B cell (primary cell): ENCODE results near the gene KRT75. TPM values are rescaled to one million over a fixed set of nuclear protein-coding genes. Genes with fewer than 3 reads are reported as not detected.

Source experiments
- ATAC-seq: fragments of 200-7000 bp; cut with Tn5 transposase; one replicate; pipeline ENCODE4 v1.10.0; 2021; ENCODE audit warnings: low read depth, mild to moderate bottlenecking, moderate number of reproducible peaks, moderate library complexity
- CTCF ChIA-PET: fragments of 350-600 bp; sonication (Branson Sonifier 250); formaldehyde crosslinking; loops from one replicate; lab custom pipeline; 2021; ENCODE audit warnings: antibody characterized with exemption, inconsistent platforms; lab: Charles Lee
- POLR2A ChIA-PET: fragments of 350-600 bp; sonication (Branson Sonifier 250); formaldehyde crosslinking; loops from one replicate; lab custom pipeline; 2021; ENCODE audit warnings: antibody characterized with exemption; lab: Charles Lee
- DNase-seq: peaks from one replicate; pipeline ENCODE4 v3.0.0; 2013
- H2AFZ ChIP-seq: 2 replicates; pipeline ENCODE4 v1.6.1; 2012; ENCODE audit warnings: mild to moderate bottlenecking, low read depth, low read length; ENCODE audit not compliant: insufficient read depth, poor library complexity, severe bottlenecking
- H3K27ac ChIP-seq, 2 donors: 1 replicate in 1 of 2; 2 replicates in 1 of 2; pipeline ENCODE4 v1.5.1; 2012 to 2013; ENCODE audit warnings: low read length in 2 of 2, mild to moderate bottlenecking in 2 of 2, moderate library complexity in 1 of 2
- H3K27me3 ChIP-seq, 4 experiments: fragments of 200-600 bp in 1 of 4; sonication (generic) in 1 of 4; replicated peaks in 1 of 4; 1 replicate in 2 of 4; 2 replicates in 2 of 4; pipeline versions ENCODE4 v1.6.1 to v1.7.0; 2013 to 2016; ENCODE audit warnings: low read length in 3 of 4, mild to moderate bottlenecking in 2 of 4, mixed read lengths in 1 of 4, moderate library complexity in 1 of 4; ENCODE audit not compliant: insufficient read depth in 4 of 4, control insufficient read depth in 3 of 4; ENCODE audit errors: control extremely low read depth in 1 of 4
- H3K36me3 ChIP-seq, 2 experiments: replicated peaks in 1 of 2; 1 replicate in 1 of 2; 2 replicates in 1 of 2; pipeline versions ENCODE4 v1.6.1 to v1.7.1; 2013; ENCODE audit warnings: low read length in 1 of 2; ENCODE audit not compliant: insufficient read depth in 2 of 2, control insufficient read depth in 1 of 2; ENCODE audit errors: control extremely low read depth in 1 of 2, extremely low read depth in 1 of 2
- H3K4me1 ChIP-seq, 2 donors: fragments of 200-600 bp in 1 of 2; sonication (generic) in 1 of 2; 1 replicate in 1 of 2; 2 replicates in 1 of 2; pipeline versions ENCODE4 v1.5.1 to v1.6.1; 2013 to 2017; ENCODE audit warnings: low read length in 2 of 2; ENCODE audit not compliant: control insufficient read depth in 2 of 2, insufficient read depth in 2 of 2
- H3K4me2 ChIP-seq: replicated peaks from 2 replicates; pipeline ENCODE3; 2012; ENCODE audit warnings: mild to moderate bottlenecking, low read depth, low read length; ENCODE audit not compliant: poor library complexity, severe bottlenecking
- H3K4me3 ChIP-seq, 5 experiments: fragments of 200-600 bp in 1 of 5; sonication (generic) in 1 of 5; 1 replicate in 3 of 5; 2 replicates in 2 of 5; pipeline versions ENCODE4 v1.5.1 to v1.7.0; 2011 to 2016; ENCODE audit warnings: low read length in 4 of 5, mild to moderate bottlenecking in 4 of 5, low read depth in 2 of 5, control low read depth in 1 of 5, moderate library complexity in 1 of 5; ENCODE audit not compliant: insufficient read depth in 1 of 5; ENCODE audit errors: control extremely low read depth in 1 of 5, extremely low read depth in 1 of 5
- H3K79me2 ChIP-seq: fragments of 200-600 bp; sonication (generic); one replicate; pipeline ENCODE4 v1.6.0; 2016; ENCODE audit warnings: low read length; ENCODE audit not compliant: control insufficient read depth, insufficient read depth
- H3K9ac ChIP-seq: fragments of 200-600 bp; sonication (generic); 2 replicates; pipeline ENCODE4 v1.6.1; 2017; ENCODE audit warnings: mild to moderate bottlenecking, low read length, moderate library complexity
- H3K9me3 ChIP-seq, 3 donors: one replicate each; pipeline versions ENCODE4 v1.6.1 to v1.7.1; 2013; ENCODE audit warnings: low read length in 2 of 3; ENCODE audit not compliant: control insufficient read depth in 2 of 3, insufficient read depth in 1 of 3; ENCODE audit errors: control extremely low read depth in 1 of 3
- H4K20me1 ChIP-seq: 2 replicates; pipeline ENCODE4 v1.6.0; 2012; ENCODE audit warnings: mild to moderate bottlenecking, low read length; ENCODE audit not compliant: insufficient read depth, control insufficient read depth, poor library complexity, severe bottlenecking
- H3K27ac Mint-ChIP-seq: one replicate; pipeline ENCODE4 v1.8.0; 2021; ENCODE audit warnings: mixed read lengths
- H3K27me3 Mint-ChIP-seq: one replicate; pipeline ENCODE4 v1.8.0; 2021; ENCODE audit warnings: mixed read lengths
- H3K4me1 Mint-ChIP-seq: one replicate; pipeline ENCODE4 v1.8.0; 2021; ENCODE audit warnings: mixed read lengths
- H3K4me3 Mint-ChIP-seq: one replicate; pipeline ENCODE4 v1.8.0; 2021; ENCODE audit warnings: mixed read lengths
- H3K9me3 Mint-ChIP-seq: one replicate; pipeline ENCODE4 v1.8.0; 2022; ENCODE audit warnings: mixed read lengths; ENCODE audit not compliant: insufficient read depth
- EZH2 ChIP-seq: IDR thresholded peaks from 2 replicates; pipeline ENCODE4 v1.6.1; 2012; ENCODE audit warnings: borderline replicate concordance, low read depth, mild to moderate bottlenecking, moderate library complexity, low read length; ENCODE audit not compliant: insufficient read depth, poor library complexity, severe bottlenecking
- WGBS: methylation state at CpG from one replicate; pipeline ENCODE4 v1.1.5; 2013; ENCODE audit warnings: missing lambda C conversion rate; ENCODE audit not compliant: insufficient coverage; 5-methylcytosine and 5-hydroxymethylcytosine counted together
- intact Hi-C: fragments of 100-400 bp; cut with micrococcal nuclease; formaldehyde crosslinking; loops from one replicate; pipeline ENCODE4 v1.10.0; 2022
- polyA plus RNA-seq: library from polyadenylated mRNA; depleted of rRNA; stranded (reverse); fragments of >200 nt; gene quantifications from 2 replicates; pipeline ENCODE4 v1.2.3, GENCODE V29; 2012
- total RNA-seq, 2 donors: library from RNA; stranded (reverse); fragments of 120-200 nt in 1 of 2; gene quantifications; 1 replicate in 1 of 2; 2 replicates in 1 of 2; pipeline versions ENCODE4 v1.2.3 to v1.2.4, GENCODE V29; 2013 to 2022
- TF ChIP-seq, protein P1 (sequence below): fragments of 200-600 bp; IDR thresholded peaks from one replicate; pipeline ENCODE4 v1.8.0; 2022; ENCODE audit warnings: antibody characterized with exemption, mild to moderate bottlenecking

The KRT75 gene
- total and polyA plus RNA-seq, 2 donors (not counting 1 experiment from before 2014, with no cell fraction given), result not detected

DNA sequence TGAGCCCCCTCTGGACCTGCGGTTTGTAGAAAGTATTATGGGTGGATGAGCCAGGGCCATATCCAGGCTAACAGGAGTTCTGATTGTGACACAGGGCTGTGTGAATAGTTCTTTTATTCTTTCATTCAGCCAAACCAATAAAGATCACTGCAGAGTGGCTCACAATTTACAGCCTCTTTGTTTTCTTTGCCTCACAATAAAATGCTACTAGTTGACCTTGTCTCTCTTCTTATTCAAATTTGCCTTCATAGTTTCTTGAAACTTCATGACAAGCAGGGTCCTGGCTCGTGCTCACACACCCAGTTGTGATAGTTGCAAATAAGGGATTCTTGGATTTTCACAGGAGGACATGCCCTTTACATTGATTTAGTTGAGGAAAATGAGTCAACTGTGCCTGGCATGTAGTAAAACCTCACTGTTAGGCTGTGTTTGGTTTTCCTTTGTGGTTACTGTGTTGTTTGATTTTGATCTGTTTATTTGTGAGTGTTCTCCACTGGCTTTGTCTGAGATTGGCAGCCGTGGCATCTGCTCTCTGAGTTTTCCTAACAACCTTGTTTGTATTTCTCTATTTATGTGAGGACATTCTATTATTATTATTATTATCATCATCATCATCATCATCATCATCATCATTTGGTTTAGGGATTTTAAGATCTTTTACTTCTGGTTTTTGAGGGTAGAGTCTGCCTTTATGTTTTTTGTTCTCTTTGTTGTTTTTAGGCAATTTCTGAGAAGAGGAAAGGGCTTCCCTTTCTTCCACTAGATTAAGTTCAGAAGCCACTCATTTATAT, 20.4 kb upstream of the KRT75 start:
- CTCF ChIA-PET, result no interaction called here
- ATAC-seq, result no peak
- intact Hi-C loops, result no loop called here

DNA sequence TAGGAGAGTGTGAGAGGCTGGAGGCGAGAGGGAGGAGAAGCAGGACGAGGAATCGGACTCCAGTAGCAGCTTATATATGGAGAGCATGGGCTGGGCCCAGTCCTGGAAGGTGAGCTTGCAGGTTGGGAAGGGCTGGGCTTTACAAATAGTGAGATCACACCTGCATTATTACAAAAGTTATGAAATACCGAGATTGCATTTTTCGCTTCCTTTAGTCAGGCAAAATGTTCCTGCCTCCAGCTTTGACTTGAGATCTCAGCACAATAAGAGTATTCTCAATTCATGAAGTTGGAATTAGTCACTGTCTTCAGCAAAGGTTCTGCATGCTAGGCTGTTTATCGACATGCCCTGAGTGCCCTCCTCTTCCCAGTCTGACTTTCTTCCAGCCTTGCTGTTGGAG, 17.9 kb upstream of the KRT75 start, which contains the start of gene KRT6B:
TSS of gene KRT6B (minus strand) at position 46 of the 400 bp plus-strand sequence. CDS start 68 bp downstream, outside the sequence.
- intact Hi-C loops, result no loop called here
- Histone ChIP-seq H3K4me2 (no peak within 1 kb of the TSS), H3K27me3 (peaks cover 0 to 2% (median 0%) of the 10 kb centered on the region in 4 experiments), H4K20me1 (no peaks in the 10 kb centered on the region), H3K4me1 (no peaks in the 10 kb centered on the region), H3K79me2 (no peaks in the 10 kb centered on the region), H3K36me3 (no peaks in the 10 kb centered on the region), H3K27ac (no peak within 1 kb of the TSS), H3K4me3 (no peak within 1 kb of the TSS), H2AFZ (no peak within 1 kb of the TSS), H3K9me3 (no peaks in the 10 kb centered on the region), H3K9ac (no peak within 1 kb of the TSS)
- no peaks in the 10 kb centered on the region for H3K9me3 Mint-ChIP-seq
- no peak within 1 kb of the TSS for H3K27ac Mint-ChIP-seq
- peaks cover 3% of the 10 kb centered on the region for H3K4me1 Mint-ChIP-seq
- ChIA-PET CTCF (no interaction called here), POLR2A (no interaction called here)
- ATAC-seq (no peak), DNase-seq (no peak)
- H3K27me3 Mint-ChIP-seq, result peaks cover 12% of the 10 kb centered on the region
- WGBS, result 95% methylated on average over 5 of the region's 6 CpGs
- no peak for TF ChIP-seq EZH2
- TF ChIP-seq, protein P1, sequence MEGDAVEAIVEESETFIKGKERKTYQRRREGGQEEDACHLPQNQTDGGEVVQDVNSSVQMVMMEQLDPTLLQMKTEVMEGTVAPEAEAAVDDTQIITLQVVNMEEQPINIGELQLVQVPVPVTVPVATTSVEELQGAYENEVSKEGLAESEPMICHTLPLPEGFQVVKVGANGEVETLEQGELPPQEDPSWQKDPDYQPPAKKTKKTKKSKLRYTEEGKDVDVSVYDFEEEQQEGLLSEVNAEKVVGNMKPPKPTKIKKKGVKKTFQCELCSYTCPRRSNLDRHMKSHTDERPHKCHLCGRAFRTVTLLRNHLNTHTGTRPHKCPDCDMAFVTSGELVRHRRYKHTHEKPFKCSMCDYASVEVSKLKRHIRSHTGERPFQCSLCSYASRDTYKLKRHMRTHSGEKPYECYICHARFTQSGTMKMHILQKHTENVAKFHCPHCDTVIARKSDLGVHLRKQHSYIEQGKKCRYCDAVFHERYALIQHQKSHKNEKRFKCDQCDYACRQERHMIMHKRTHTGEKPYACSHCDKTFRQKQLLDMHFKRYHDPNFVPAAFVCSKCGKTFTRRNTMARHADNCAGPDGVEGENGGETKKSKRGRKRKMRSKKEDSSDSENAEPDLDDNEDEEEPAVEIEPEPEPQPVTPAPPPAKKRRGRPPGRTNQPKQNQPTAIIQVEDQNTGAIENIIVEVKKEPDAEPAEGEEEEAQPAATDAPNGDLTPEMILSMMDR, result no peak
- no peak within 1 kb of the TSS for H3K4me3 Mint-ChIP-seq

More for the DNA sequence above, 20.4 kb upstream of the KRT75 start:
- DNase-seq, result no peak
- H3K27ac ChIP-seq, result no peak overlapping the region
- no peak overlapping the region for H3K9ac ChIP-seq
- H3K27me3 Mint-ChIP-seq, result peaks cover 20% of the 10 kb centered on the region
- H3K9me3 Mint-ChIP-seq, result no peaks in the 10 kb centered on the region
- TF ChIP-seq EZH2, result no peak
- TF ChIP-seq, protein P1, result no peak
- POLR2A ChIA-PET, result no interaction called here
- H3K4me2 ChIP-seq, result no peak overlapping the region
- no peaks in the 10 kb centered on the region for H3K4me1 ChIP-seq
- H3K4me3 ChIP-seq, result no peak overlapping the region
- no peaks in the 10 kb centered on the region for H3K4me1 Mint-ChIP-seq
- no peak overlapping the region for H3K4me3 Mint-ChIP-seq
- H3K27me3 ChIP-seq, result peaks cover 0 to 2% (median 0%) of the 10 kb centered on the region in 4 experiments
- no peaks in the 10 kb centered on the region for H3K79me2 ChIP-seq
- H4K20me1 ChIP-seq, result no peaks in the 10 kb centered on the region
- H3K36me3 ChIP-seq, result no peaks in the 10 kb centered on the region
- 57% methylated on average over 1 of the region's 3 CpGs for WGBS
- no peak overlapping the region for H2AFZ ChIP-seq
- H3K9me3 ChIP-seq, result no peaks in the 10 kb centered on the region
- no peak overlapping the region for H3K27ac Mint-ChIP-seq
